ENCODE measurements around the gene MYH9.

Gene MYH9

DNA sequence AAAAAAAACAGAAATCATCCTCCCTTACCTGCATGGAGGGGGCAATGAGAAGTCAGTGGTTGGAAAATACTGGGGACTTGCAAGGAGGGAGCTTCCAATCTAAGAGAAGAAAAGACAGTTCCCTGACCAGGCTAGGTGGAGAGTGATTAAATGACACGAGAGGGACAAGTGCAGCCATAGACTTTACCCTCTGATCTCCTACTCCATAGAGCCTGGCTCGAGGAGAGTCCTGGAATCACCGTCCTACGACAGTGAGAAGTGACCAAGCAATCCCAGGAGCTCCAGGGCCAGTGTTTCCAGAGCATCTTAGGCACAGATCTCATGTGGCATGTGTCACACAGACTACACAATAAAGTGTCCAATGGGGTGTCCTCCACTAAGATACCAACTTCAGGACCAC is 25.7 kb downstream of the MYH9 start:
- no peak for TF ChIP-seq FOXA1 (IDR thresholded peaks at IDR 0.05)
- no peak for TF ChIP-seq SUZ12 (IDR thresholded peaks at IDR 0.05)
- no peak for TF ChIP-seq FOXM1 (IDR thresholded peaks at IDR 0.05; ENCODE audit: borderline replicate concordance)
- POLR2A ChIA-PET, result interaction anchor here (0.7 kb wide), 1 partner anchor 48 kb away, joined by 3 read pairs; no protein-coding TSS in a partner anchor
- no peak for DNase-seq (ENCODE audit: extremely low spot score)
- CTCF ChIA-PET, result interaction anchor here (0.7 kb wide), 1 partner anchor 761 kb away, joined by 4 read pairs; no protein-coding TSS in a partner anchor

- no peak for DNase-seq (ENCODE audit: extremely low spot score)
- ChIA-PET POLR2A (no interaction called here), CTCF (no interaction called here)
- no peak for TF ChIP-seq FOXK2 (IDR thresholded peaks at IDR 0.05)
- TF ChIP-seq HDGF (IDR thresholded peaks at IDR 0.05; ENCODE audit: borderline replicate concordance), result no peak
- TF ChIP-seq ARNT (IDR thresholded peaks at IDR 0.05), result no peak
- no peak for TF ChIP-seq L3MBTL2 (conservative IDR thresholded peaks at IDR 0.05)
- TF ChIP-seq TARDBP (IDR thresholded peaks at IDR 0.05), result no peak
These were observed 26.8 kb downstream of the MYH9 start for GRCh38 chr22:36360871-36361383.

GRCh38 chr22:36360011-36360410 is 27.8 kb downstream of the MYH9 start:
- POLR2A ChIA-PET, result no interaction called here
- no peak for TF ChIP-seq SUZ12 (IDR thresholded peaks at IDR 0.05)
- no peak for TF ChIP-seq NFRKB (IDR thresholded peaks at IDR 0.05)
- no peak for TF ChIP-seq L3MBTL2 (conservative IDR thresholded peaks at IDR 0.05)
- no peak for TF ChIP-seq CTBP1 (IDR thresholded peaks at IDR 0.05; ENCODE audit: borderline replicate concordance)
- TF ChIP-seq TARDBP (IDR thresholded peaks at IDR 0.05), result no peak
- no peak for TF ChIP-seq FOXA1 (IDR thresholded peaks at IDR 0.05)
- no peak for TF ChIP-seq LEF1 (IDR thresholded peaks at IDR 0.05; ENCODE audit: borderline replicate concordance)
- no peak for TF ChIP-seq ARNT (IDR thresholded peaks at IDR 0.05)
- no peak for TF ChIP-seq ZNF384 (IDR thresholded peaks at IDR 0.05)
- TF ChIP-seq, protein P1, sequence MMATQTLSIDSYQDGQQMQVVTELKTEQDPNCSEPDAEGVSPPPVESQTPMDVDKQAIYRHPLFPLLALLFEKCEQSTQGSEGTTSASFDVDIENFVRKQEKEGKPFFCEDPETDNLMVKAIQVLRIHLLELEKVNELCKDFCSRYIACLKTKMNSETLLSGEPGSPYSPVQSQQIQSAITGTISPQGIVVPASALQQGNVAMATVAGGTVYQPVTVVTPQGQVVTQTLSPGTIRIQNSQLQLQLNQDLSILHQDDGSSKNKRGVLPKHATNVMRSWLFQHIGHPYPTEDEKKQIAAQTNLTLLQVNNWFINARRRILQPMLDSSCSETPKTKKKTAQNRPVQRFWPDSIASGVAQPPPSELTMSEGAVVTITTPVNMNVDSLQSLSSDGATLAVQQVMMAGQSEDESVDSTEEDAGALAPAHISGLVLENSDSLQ (IDR thresholded peaks at IDR 0.05), result no peak
- no peak for TF ChIP-seq SP1 (IDR thresholded peaks at IDR 0.05)
- no peak for TF ChIP-seq FOXM1 (IDR thresholded peaks at IDR 0.05; ENCODE audit: borderline replicate concordance)
- TF ChIP-seq FOXK2 (IDR thresholded peaks at IDR 0.05), result no peak
- no peak for TF ChIP-seq ELF4 (IDR thresholded peaks at IDR 0.05)
- no peak for TF ChIP-seq BHLHE40 (IDR thresholded peaks at IDR 0.05; ENCODE audit: borderline replicate concordance)
- no peak for TF ChIP-seq HDGF (IDR thresholded peaks at IDR 0.05; ENCODE audit: borderline replicate concordance)
- CTCF ChIA-PET, result no interaction called here
- DNase-seq (ENCODE audit: extremely low spot score), result no peak

- ChIA-PET CTCF (no interaction called here), POLR2A (no interaction called here)
- TF ChIP-seq LEF1 (IDR thresholded peaks at IDR 0.05; ENCODE audit: borderline replicate concordance) (no peak), CTBP1 (IDR thresholded peaks at IDR 0.05; ENCODE audit: borderline replicate concordance) (no peak), L3MBTL2 (conservative IDR thresholded peaks at IDR 0.05) (no peak), FOXK2 (IDR thresholded peaks at IDR 0.05) (no peak), FOXM1 (IDR thresholded peaks at IDR 0.05; ENCODE audit: borderline replicate concordance) (no peak), TARDBP (IDR thresholded peaks at IDR 0.05) (no peak), BHLHE40 (IDR thresholded peaks at IDR 0.05; ENCODE audit: borderline replicate concordance) (no peak), FOXA1 (IDR thresholded peaks at IDR 0.05) (no peak), SUZ12 (IDR thresholded peaks at IDR 0.05) (no peak), HDGF (IDR thresholded peaks at IDR 0.05; ENCODE audit: borderline replicate concordance) (no peak), NFRKB (IDR thresholded peaks at IDR 0.05) (no peak), ELF4 (IDR thresholded peaks at IDR 0.05) (no peak), ARNT (IDR thresholded peaks at IDR 0.05) (no peak), ZNF384 (IDR thresholded peaks at IDR 0.05) (no peak), SP1 (IDR thresholded peaks at IDR 0.05) (no peak)
- TF ChIP-seq, protein P1 (IDR thresholded peaks at IDR 0.05), result no peak
- DNase-seq (ENCODE audit: extremely low spot score), result no peak
These were observed 28.2 kb downstream of the MYH9 start for GRCh38 chr22:36359470-36359996.

GRCh38 chr22:36358533-36359469 is 29.0 kb downstream of the MYH9 start:
- TF ChIP-seq BHLHE40 (IDR thresholded peaks at IDR 0.05; ENCODE audit: borderline replicate concordance) (no peak), SUZ12 (IDR thresholded peaks at IDR 0.05) (no peak), L3MBTL2 (conservative IDR thresholded peaks at IDR 0.05) (no peak), ARNT (IDR thresholded peaks at IDR 0.05) (no peak), NFRKB (IDR thresholded peaks at IDR 0.05) (no peak), SP1 (IDR thresholded peaks at IDR 0.05) (no peak), FOXM1 (IDR thresholded peaks at IDR 0.05; ENCODE audit: borderline replicate concordance) (no peak), ZNF384 (IDR thresholded peaks at IDR 0.05) (no peak), CTBP1 (IDR thresholded peaks at IDR 0.05; ENCODE audit: borderline replicate concordance) (no peak), HDGF (IDR thresholded peaks at IDR 0.05; ENCODE audit: borderline replicate concordance) (no peak), TARDBP (IDR thresholded peaks at IDR 0.05) (no peak), FOXA1 (IDR thresholded peaks at IDR 0.05) (no peak), ELF4 (IDR thresholded peaks at IDR 0.05) (no peak), FOXK2 (IDR thresholded peaks at IDR 0.05) (no peak), LEF1 (IDR thresholded peaks at IDR 0.05; ENCODE audit: borderline replicate concordance) (no peak)
- TF ChIP-seq, protein P1 (IDR thresholded peaks at IDR 0.05), result no peak
- CTCF ChIA-PET, result no interaction called here
- POLR2A ChIA-PET, result interaction anchor here (1.3 kb wide), 1 partner anchor 123 kb away, joined by 4 read pairs; the partner anchor contains the start of gene TXN2
- DNase-seq (ENCODE audit: extremely low spot score), result no peak

Measured in HEK293T (cell line).